Parietal lobe (tissue), 2 donors: ENCODE results near the gene ZC3H7B. TPM values are rescaled to one million over a fixed set of nuclear protein-coding genes. Genes with fewer than 3 reads are reported as not detected.

Source experiments
- small RNA-seq: library from RNA; depleted of rRNA; stranded (forward); fragments of <200 nt; gene quantifications from one replicate; pipeline ENCODE3, GENCODE V24; 2014; ENCODE audit warnings: low replicate concordance
- total RNA-seq: library from RNA; depleted of rRNA; stranded (reverse); fragments of >200 nt; gene quantifications from one replicate; pipeline ENCODE4 v1.2.3, GENCODE V29; 2014

Gene ZC3H7B
- 61.7 TPM for total RNA-seq

DNA sequence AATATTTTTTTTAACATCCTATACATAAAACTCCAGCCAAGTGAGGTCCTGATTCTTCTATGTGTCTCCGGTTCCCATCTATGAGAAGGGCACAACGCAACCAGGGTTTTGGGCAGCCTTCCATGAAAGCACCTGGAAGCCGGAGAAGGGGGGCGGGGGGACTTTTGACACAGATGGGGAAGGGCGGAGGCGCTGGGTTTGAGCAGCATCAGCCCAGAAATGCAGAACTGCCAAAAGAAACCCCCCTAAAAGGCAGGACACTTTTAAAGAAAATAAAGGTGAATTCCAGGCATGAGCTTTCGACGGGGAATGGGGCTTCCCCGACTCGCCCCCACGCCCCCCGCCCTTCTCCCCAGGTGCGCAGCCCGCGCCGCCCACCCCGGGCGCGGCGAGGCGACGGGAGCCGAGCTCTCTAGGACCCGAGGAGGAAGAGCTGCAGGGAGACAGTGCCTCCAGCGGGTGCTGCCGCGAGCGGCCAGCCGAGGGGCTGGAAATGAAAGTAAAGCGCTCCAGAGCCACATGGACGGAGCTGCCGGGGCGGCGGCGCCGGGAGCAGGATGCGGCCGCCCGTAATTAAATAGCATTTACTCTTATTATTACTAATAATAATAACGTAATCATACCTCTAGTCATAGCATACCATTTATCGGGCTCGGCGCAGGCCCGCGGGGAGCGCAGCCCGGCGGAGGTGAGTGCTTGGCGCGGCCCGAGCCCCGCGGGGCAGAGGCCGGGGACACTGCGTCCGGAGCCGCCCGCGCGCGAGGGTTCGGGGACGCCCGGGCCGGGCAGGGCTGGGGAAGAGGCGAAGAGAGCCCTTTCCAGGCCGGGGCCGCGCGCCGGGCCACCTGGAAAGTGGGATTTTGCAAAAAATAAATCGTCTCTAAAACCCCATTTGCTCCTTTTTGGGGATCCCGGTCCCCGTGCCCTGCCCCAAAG lies at the start of gene ZC3H7B:
Gene ZC3H7B (plus strand): TSS at position 441 of the 936 bp plus-strand sequence. CDS start 19,136 bp downstream, outside the sequence.

DNA sequence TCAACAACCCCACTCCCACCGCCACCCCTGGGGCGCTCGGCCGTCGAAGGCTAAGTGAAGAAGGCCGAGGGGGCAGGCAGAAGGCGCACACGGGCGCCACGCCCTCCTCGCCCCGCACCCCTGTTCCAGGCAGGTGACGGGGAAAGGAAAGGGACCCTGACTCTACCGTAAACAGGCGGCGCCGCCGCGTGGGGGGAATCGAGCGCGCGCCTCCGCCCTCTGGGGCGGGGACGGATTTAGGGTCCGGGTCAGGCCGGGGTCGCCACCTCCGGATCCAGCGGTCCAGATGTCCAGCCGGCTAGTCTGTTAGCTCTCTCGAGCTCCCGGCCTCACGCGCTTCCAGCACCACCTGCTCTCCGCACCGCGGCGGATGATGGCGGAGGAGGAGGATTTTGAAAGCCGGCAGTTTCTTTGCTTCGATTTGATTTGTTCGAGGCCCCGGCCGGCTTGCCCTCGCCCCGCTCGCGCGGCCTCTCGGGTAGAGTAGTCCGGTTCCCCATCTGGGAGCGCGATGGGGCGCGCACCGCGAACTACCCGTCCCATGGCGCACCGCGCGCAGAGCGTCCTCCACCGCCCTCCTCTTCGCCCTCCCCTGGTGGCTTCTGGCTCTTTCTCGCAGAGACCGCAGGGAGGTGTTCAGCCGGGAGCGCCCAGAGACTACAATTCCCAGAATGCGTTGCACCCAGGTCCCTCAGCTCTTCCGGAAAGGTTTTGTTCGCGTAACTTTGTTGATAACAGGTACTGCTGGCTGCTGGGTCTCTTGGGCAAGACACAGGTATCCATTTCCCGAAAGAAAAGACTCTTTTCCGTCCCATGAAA lies 15.3 kb upstream of the ZC3H7B start, which contains the start of gene RANGAP1:
Gene RANGAP1 (minus strand): TSS at position 368 of the 819 bp plus-strand sequence. CDS start 5,143 bp downstream, outside the sequence.

GRCh38 chr22:41381329-41382097 lies 80.2 kb downstream of the ZC3H7B start, which contains the start of gene TEF:
TSS of gene TEF (plus strand) at chr22:41381942. CDS start at chr22:41382045, 103 bp downstream.

Small RNA genes within 50 kb of the gene (small RNA-seq; reads per million reads assigned to genes)
- gene MIR6889 (not detected), gene RNU6-495P (not detected)

Other genes with a start within 250 kb of the ZC3H7B start
- gene EP300, start 208.9 kb upstream of the ZC3H7B start, total RNA-seq: 164 TPM
- gene L3MBTL2, start 96.2 kb upstream of the ZC3H7B start, total RNA-seq: 26.3 TPM
- gene CHADL, start 60.6 kb upstream of the ZC3H7B start, total RNA-seq: 3.4 TPM
- gene RANGAP1, start 15.3 kb upstream of the ZC3H7B start, total RNA-seq: 41.9 TPM
- gene TEF, start 80.4 kb downstream of the ZC3H7B start, total RNA-seq: 7.8 TPM
- gene TOB2, start 145.3 kb downstream of the ZC3H7B start, total RNA-seq: 19.1 TPM
- gene PHF5A, start 167.2 kb downstream of the ZC3H7B start, total RNA-seq: 34.4 TPM
- gene ACO2, start 167.6 kb downstream of the ZC3H7B start, total RNA-seq: 78.6 TPM
- 35.4 TPM for gene POLR3H, start 242.9 kb downstream of the ZC3H7B start, total RNA-seq